K562 (cell line): Measurements from ENCODE around the gene PUS3. TPM values are rescaled to one million over a fixed set of nuclear protein-coding genes. Genes with fewer than 3 reads are reported as not detected.

ENCODE experiments used
- ELK1 ChIP-seq: sonication (generic); formaldehyde crosslinking; IDR thresholded peaks from 2 replicates; pipeline ENCODE4 v1.8.1; 2022; ENCODE audit warnings: missing genetic modification reagents
- EP400 ChIP-seq: fragments of 450-650 bp; IDR thresholded peaks from 2 replicates; pipeline ENCODE4 v1.6.1; 2017; ENCODE audit warnings: antibody characterized with exemption, mild to moderate bottlenecking, moderate library complexity
- MAZ ChIP-seq, 2 experiments: fragments of 450-650 bp in 1 of 2; sonication (generic) in 1 of 2; formaldehyde crosslinking; IDR thresholded peaks in 1 of 2; conservative IDR thresholded peaks in 1 of 2; 2 replicates each; pipeline versions ENCODE4 v1.4.0 to v1.5.0; 2020; ENCODE audit warnings: mild to moderate bottlenecking in 1 of 2, missing genetic modification reagents in 1 of 2
- POLR3A ChIP-seq: IDR thresholded peaks from 2 replicates; pipeline ENCODE4 v1.6.1; 2011; ENCODE audit warnings: borderline replicate concordance, mild to moderate bottlenecking, moderate library complexity; ENCODE audit not compliant: insufficient read length, insufficient read depth; ENCODE audit errors: extremely low read depth
- REST ChIP-seq, 2 experiments: fragments of 450-650 bp; formaldehyde crosslinking in 1 of 2; IDR thresholded peaks; 2 replicates each; pipeline versions ENCODE4 v1.4.0 to v1.6.1; 2014 to 2020; ENCODE audit warnings: mild to moderate bottlenecking in 2 of 2, borderline replicate concordance in 1 of 2, low read depth in 1 of 2
- RUNX1 ChIP-seq: sonication (generic); IDR thresholded peaks from 2 replicates; pipeline ENCODE4 v1.6.1; 2016; ENCODE audit warnings: antibody characterized with exemption, low read depth
- SMC3 ChIP-seq: conservative IDR thresholded peaks from 2 replicates; pipeline ENCODE4 v1.6.1; 2011; ENCODE audit warnings: low read depth, low read length, improper control_type of control experiment; ENCODE audit not compliant: insufficient read depth
- TAF9B ChIP-seq: fragments of 450-650 bp; IDR thresholded peaks from 2 replicates; pipeline ENCODE4 v1.6.1; 2018; ENCODE audit warnings: mild to moderate bottlenecking; ENCODE audit not compliant: partially characterized antibody
- TEAD4 ChIP-seq, 2 experiments: sonication (generic) in 1 of 2; formaldehyde crosslinking in 1 of 2; IDR thresholded peaks; 2 replicates each; pipeline versions ENCODE4 v1.6.1 to v1.8.0; 2012 to 2022; ENCODE audit warnings: borderline replicate concordance in 1 of 2, inconsistent platforms in 1 of 2, low read length in 1 of 2, mild to moderate bottlenecking in 1 of 2, missing genetic modification reagents in 1 of 2
- ZNF592 ChIP-seq: fragments of 450-650 bp; IDR thresholded peaks from 2 replicates; pipeline ENCODE4 v1.6.1; 2017; ENCODE audit warnings: antibody characterized with exemption, mild to moderate bottlenecking
- polyA plus RNA-seq, 8 experiments: library from polyadenylated mRNA; depleted of rRNA in 4 of 8; stranded (reverse) in 5 of 8; unstranded in 3 of 8; fragments of >200 nt; fragmentation: Nextera tagmentation in 2 of 8; fragmentation: Illumina TruSeq in 1 of 8; extraction: Ambion mirVana in 2 of 8; extraction: Trizol in 1 of 8; gene quantifications; 2 replicates each; pipeline versions ENCODE4 v1.2.1 to v1.2.3, GENCODE V29; 2011 to 2014; ENCODE audit warnings: inconsistent platforms in 1 of 8, missing spikeins in 1 of 8
- total RNA-seq, 7 experiments: library from RNA; depleted of rRNA in 6 of 7; stranded (reverse); fragments of >200 nt in 6 of 7; fragmentation: Illumina TruSeq in 2 of 7; extraction: Trizol in 2 of 7; gene quantifications; 2 replicates each; pipeline versions ENCODE4 v1.2.1 to v1.2.3, GENCODE V29; 2011 to 2021; ENCODE audit warnings: low replicate concordance in 1 of 7

Gene PUS3
- total and polyA plus RNA-seq, 9 of the 15 experiments (the other 6 are each of a cell fraction or from before 2014, with no cell fraction given), result 16.5 to 49.2 (median 35.9) TPM

- TF ChIP-seq REST (IDR thresholded peaks at IDR 0.05; ENCODE audit: borderline replicate concordance), result no peak
- TF ChIP-seq REST (CRISPR knock-in tag; IDR thresholded peaks at IDR 0.05; ENCODE audit: low read depth), result peak; percentile 62; the same call in 1 of the 2 replicates
- no peak for TF ChIP-seq POLR3A
- TF ChIP-seq RUNX1, result no peak
- no peak for TF ChIP-seq TAF9B
- TF ChIP-seq MAZ (CRISPR knock-in tag; conservative IDR thresholded peaks at IDR 0.05 in 1 of 2, IDR thresholded peaks at IDR 0.05 in 1 of 2), result peak; percentile 67 to 69; a peak in 3 of 4 replicates
- TF ChIP-seq ZNF592, result peak; percentile 50; the same call in 1 of the 2 replicates
- TF ChIP-seq SMC3, result no peak
- TF ChIP-seq EP400, result peak; percentile 80
- no peak; the same call in 1 of the 2 replicates for TF ChIP-seq TEAD4 (IDR thresholded peaks at IDR 0.05; ENCODE audit: low read length)
- TF ChIP-seq TEAD4 (CRISPR knock-in tag; IDR thresholded peaks at IDR 0.05; ENCODE audit: borderline replicate concordance), result no peak
- no peak for TF ChIP-seq ELK1 (CRISPR knock-in tag)
These were observed 15.4 kb downstream of the PUS3 start, which contains the start of gene HYLS1 (continued) for GRCh38 chr11:125887373-125888324.
